Smooth muscle cell (in vitro differentiated cells): ENCODE measurements around the gene GDNF. TPM values are rescaled to one million over a fixed set of nuclear protein-coding genes. Genes with fewer than 3 reads are reported as not detected.

ENCODE experiments used
- DNase-seq: peaks from one replicate; lab custom pipeline; 2025; ENCODE audit not compliant: unreplicated experiment; lab: John Stamatoyannopoulos, UW
- H2AFZ ChIP-seq: fragments of 200-600 bp; sonication (generic); 2 replicates; pipeline ENCODE4 v1.6.0; 2016; ENCODE audit warnings: antibody characterized with exemption, low read depth, mild to moderate bottlenecking
- H3F3A ChIP-seq: fragments of 200-600 bp; sonication (generic); 2 replicates; pipeline ENCODE4 v1.6.0; 2017; ENCODE audit warnings: antibody characterized with exemption, low read depth
- H3K27ac ChIP-seq: fragments of 200-600 bp; sonication (generic); 2 replicates; pipeline ENCODE4 v1.5.1; 2016; ENCODE audit warnings: low read depth, mild to moderate bottlenecking
- H3K27me3 ChIP-seq: fragments of 200-600 bp; sonication (generic); 2 replicates; pipeline ENCODE4 v1.6.1; 2016; ENCODE audit warnings: low read depth, mild to moderate bottlenecking
- H3K36me3 ChIP-seq: fragments of 200-600 bp; sonication (generic); 2 replicates; pipeline ENCODE4 v1.5.1; 2016; ENCODE audit warnings: low read depth
- H3K4me1 ChIP-seq: fragments of 200-600 bp; sonication (generic); 2 replicates; pipeline ENCODE4 v1.5.1; 2016; ENCODE audit warnings: low read depth
- H3K4me2 ChIP-seq: fragments of 200-600 bp; sonication (generic); 2 replicates; pipeline ENCODE4 v1.6.0; 2016; ENCODE audit warnings: mild to moderate bottlenecking
- H3K4me3 ChIP-seq: fragments of 200-600 bp; sonication (generic); 2 replicates; pipeline ENCODE4 v1.5.1; 2016; ENCODE audit warnings: mild to moderate bottlenecking
- H3K79me2 ChIP-seq: fragments of 200-600 bp; sonication (generic); 2 replicates; pipeline ENCODE4 v1.6.0; 2016; ENCODE audit warnings: low read depth, mild to moderate bottlenecking
- H3K9ac ChIP-seq: fragments of 200-600 bp; sonication (generic); 2 replicates; pipeline ENCODE4 v1.6.0; 2016; ENCODE audit warnings: low read depth
- H3K9me3 ChIP-seq: fragments of 200-600 bp; sonication (generic); replicated peaks from 2 replicates; pipeline ENCODE4 v1.5.1; 2016; ENCODE audit warnings: low read depth
- H4K20me1 ChIP-seq: fragments of 200-600 bp; sonication (generic); 2 replicates; pipeline ENCODE4 v1.6.0; 2016; ENCODE audit warnings: low read depth
- WGBS: methylation state at CpG from one replicate; pipeline ENCODE4 v1.1.7; 2016; ENCODE audit warnings: low lambda C conversion rate; 5-methylcytosine and 5-hydroxymethylcytosine counted together
- polyA plus RNA-seq: library from polyadenylated mRNA; unstranded; fragments of >200 nt; fragmentation: Nextera tagmentation; extraction: Ambion mirVana; gene quantifications from 2 replicates; pipeline ENCODE4 v1.2.1, GENCODE V29; 2016
- total RNA-seq: library from RNA; depleted of rRNA; stranded (reverse); fragments of >200 nt; gene quantifications from 2 replicates; pipeline ENCODE4 v1.2.3, GENCODE V29; 2014
- TF ChIP-seq, protein P1 (sequence below): fragments of 200-600 bp; sonication (generic); IDR thresholded peaks from 2 replicates; pipeline ENCODE4 v1.5.1; 2017; ENCODE audit warnings: borderline replicate concordance, mild to moderate bottlenecking, antibody characterized with exemption; ENCODE audit not compliant: insufficient read depth, poor library complexity, severe bottlenecking

The GDNF gene
- total and polyA plus RNA-seq, 2 experiments from 2014 or later, result 12.9 to 18.8 TPM

DNA sequence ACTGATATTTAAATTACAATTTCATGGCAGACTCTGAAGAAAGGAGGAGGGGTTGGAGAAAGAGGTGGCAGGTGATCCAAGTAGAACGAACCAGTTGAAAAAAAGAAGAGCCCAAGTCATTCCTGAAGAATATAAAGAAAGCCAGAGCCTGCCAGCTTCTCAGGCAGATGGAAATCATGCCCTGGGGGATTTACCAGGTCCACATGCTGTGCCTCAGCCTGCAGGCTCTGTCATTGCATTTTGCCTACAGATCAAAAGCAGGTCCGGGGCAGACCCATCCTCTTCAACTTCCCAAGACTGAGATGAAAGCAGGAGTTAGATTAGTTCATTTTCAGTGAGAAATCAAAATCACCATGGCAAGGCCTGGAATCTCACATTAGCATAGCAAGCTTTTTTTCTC is 48.5 kb downstream of the GDNF start:
- no peak overlapping the region for H3K4me3 ChIP-seq
- TF ChIP-seq, protein P1, sequence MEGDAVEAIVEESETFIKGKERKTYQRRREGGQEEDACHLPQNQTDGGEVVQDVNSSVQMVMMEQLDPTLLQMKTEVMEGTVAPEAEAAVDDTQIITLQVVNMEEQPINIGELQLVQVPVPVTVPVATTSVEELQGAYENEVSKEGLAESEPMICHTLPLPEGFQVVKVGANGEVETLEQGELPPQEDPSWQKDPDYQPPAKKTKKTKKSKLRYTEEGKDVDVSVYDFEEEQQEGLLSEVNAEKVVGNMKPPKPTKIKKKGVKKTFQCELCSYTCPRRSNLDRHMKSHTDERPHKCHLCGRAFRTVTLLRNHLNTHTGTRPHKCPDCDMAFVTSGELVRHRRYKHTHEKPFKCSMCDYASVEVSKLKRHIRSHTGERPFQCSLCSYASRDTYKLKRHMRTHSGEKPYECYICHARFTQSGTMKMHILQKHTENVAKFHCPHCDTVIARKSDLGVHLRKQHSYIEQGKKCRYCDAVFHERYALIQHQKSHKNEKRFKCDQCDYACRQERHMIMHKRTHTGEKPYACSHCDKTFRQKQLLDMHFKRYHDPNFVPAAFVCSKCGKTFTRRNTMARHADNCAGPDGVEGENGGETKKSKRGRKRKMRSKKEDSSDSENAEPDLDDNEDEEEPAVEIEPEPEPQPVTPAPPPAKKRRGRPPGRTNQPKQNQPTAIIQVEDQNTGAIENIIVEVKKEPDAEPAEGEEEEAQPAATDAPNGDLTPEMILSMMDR, result no peak
- no peaks in the 10 kb centered on the region for H3F3A ChIP-seq
- no peaks in the 10 kb centered on the region for H3K36me3 ChIP-seq
- no peaks in the 10 kb centered on the region for H3K9me3 ChIP-seq
- no peak for DNase-seq
- 81% methylated on average over 2 of the region's 2 CpGs for WGBS
- no peak overlapping the region for H3K9ac ChIP-seq
- no peak overlapping the region for H3K27ac ChIP-seq
- no peak overlapping the region for H3K4me2 ChIP-seq
- H3K4me1 ChIP-seq, result no peaks in the 10 kb centered on the region
- no peaks in the 10 kb centered on the region for H3K79me2 ChIP-seq
- no peaks in the 10 kb centered on the region for H3K27me3 ChIP-seq
- H4K20me1 ChIP-seq, result no peaks in the 10 kb centered on the region
- H2AFZ ChIP-seq, result no peak overlapping the region

DNA sequence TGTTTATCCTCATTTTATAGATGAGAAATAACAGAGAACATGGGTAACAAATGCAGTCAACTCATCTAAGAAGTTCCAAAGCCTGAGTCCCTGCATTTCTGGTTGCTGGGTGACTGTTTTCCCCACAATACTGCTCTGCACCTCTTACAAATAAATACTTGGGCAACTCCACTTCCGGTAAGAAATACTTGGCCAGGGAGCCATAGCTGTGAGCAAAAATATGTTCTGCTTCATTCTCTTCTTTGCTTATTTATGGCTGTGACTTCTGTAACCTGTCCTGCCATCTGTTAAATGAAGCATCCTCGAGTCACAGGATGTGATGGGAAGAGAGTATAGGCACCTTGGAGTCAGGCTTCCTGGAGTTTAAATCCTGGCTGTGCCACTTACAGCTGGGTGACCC is 49.9 kb downstream of the GDNF start:
- Histone ChIP-seq H2AFZ (no peak overlapping the region), H3K4me1 (no peaks in the 10 kb centered on the region), H3K4me3 (no peak overlapping the region), H3K27me3 (no peaks in the 10 kb centered on the region), H3K4me2 (no peak overlapping the region), H3F3A (no peaks in the 10 kb centered on the region), H3K36me3 (no peaks in the 10 kb centered on the region), H3K9ac (no peak overlapping the region), H3K27ac (no peak overlapping the region), H3K79me2 (no peaks in the 10 kb centered on the region), H4K20me1 (no peaks in the 10 kb centered on the region), H3K9me3 (no peaks in the 10 kb centered on the region)
- DNase-seq, result no peak
- whole genome bisulfite sequencing, result 80% methylated on average over 2 of the region's 2 CpGs
- TF ChIP-seq, protein P1, result no peak

DNA sequence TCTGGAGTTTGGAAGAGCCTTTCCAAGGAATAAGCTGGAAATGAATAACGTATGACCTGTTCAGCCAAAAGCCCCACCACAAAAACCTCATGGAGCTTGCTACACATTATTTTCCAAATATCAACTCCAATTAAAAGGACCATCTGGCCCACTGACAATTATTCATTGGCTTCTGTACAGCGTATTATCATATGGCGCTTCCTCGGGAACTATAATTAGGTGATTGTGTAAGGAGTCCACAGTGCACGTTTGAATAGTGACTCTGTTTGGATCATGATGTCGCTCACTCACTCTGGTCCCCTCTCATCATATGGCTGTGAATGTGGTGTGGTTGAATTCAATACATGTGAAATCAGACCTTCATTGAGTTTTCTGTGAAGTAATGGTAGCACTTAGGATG is 52.1 kb downstream of the GDNF start:
- TF ChIP-seq, protein P1, result no peak
- no peaks in the 10 kb centered on the region for H3K79me2 ChIP-seq
- no peak overlapping the region for H3K4me2 ChIP-seq
- H4K20me1 ChIP-seq, result no peaks in the 10 kb centered on the region
- WGBS, result 90% methylated on average over 6 of the region's 6 CpGs
- DNase-seq, result no peak
- H3K36me3 ChIP-seq, result no peaks in the 10 kb centered on the region
- H3K27me3 ChIP-seq, result no peaks in the 10 kb centered on the region
- H3F3A ChIP-seq, result no peaks in the 10 kb centered on the region
- no peaks in the 10 kb centered on the region for H3K4me1 ChIP-seq
- no peak overlapping the region for H3K9ac ChIP-seq
- no peak overlapping the region for H3K4me3 ChIP-seq
- no peak overlapping the region for H2AFZ ChIP-seq
- H3K27ac ChIP-seq, result no peak overlapping the region
- H3K9me3 ChIP-seq, result no peaks in the 10 kb centered on the region

DNA sequence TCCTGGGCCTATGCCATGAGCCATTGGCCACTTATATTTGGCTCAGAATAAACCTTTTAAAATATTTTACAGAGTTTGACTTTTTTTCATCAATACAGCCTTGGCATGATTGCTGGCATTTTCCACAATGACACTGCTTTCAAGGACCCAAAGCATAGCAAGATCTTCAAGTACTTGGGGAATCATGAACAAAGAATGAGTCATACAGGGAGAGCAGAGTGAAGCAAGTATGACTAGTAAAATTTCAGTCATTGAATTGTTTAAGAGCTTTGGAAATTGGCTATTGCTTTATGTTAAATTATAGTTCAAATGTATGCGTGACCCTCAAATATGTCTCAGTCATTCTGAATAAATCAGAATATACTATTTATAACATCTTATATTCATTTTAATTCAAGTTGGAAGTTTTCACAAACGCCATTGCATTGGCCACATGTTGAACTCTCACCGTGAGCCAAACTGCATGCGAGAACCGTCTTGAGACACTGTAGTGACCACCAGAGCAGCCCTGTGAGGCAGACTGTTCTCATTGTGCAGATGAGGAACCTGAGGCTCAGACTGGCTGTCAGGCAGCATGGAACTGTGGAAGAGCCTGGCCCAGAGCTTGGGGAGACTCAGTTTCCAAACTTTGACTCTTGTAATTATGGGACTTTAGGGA is 52.9 kb downstream of the GDNF start:
- TF ChIP-seq, protein P1, result no peak

More for the DNA sequence above, 52.9 kb downstream of the GDNF start:
- DNase-seq, result no peak
- WGBS, result 93% methylated on average over 5 of the region's 5 CpGs
- Histone ChIP-seq H3K79me2 (no peaks in the 10 kb centered on the region), H4K20me1 (no peaks in the 10 kb centered on the region), H3K27ac (no peak overlapping the region), H3K27me3 (no peaks in the 10 kb centered on the region), H3K4me2 (no peak overlapping the region), H3K4me3 (no peak overlapping the region), H2AFZ (no peak overlapping the region), H3F3A (no peaks in the 10 kb centered on the region), H3K4me1 (no peaks in the 10 kb centered on the region), H3K9ac (no peak overlapping the region), H3K9me3 (no peaks in the 10 kb centered on the region), H3K36me3 (no peaks in the 10 kb centered on the region)
